GM19455 (cell line): ENCODE data around the gene ULK1.
"Not testable (repeated sequence)": the region's sequence is repeated elsewhere in the genome, so short reads cannot be mapped to it uniquely, and the experiment has no call there.

Source experiments
- ATAC-seq: cut with Tn5 transposase; IDR thresholded peaks from one replicate; pipeline ENCODE4 v1.9.1; 2021; ENCODE audit not compliant: unreplicated experiment

The ULK1 gene

DNA sequence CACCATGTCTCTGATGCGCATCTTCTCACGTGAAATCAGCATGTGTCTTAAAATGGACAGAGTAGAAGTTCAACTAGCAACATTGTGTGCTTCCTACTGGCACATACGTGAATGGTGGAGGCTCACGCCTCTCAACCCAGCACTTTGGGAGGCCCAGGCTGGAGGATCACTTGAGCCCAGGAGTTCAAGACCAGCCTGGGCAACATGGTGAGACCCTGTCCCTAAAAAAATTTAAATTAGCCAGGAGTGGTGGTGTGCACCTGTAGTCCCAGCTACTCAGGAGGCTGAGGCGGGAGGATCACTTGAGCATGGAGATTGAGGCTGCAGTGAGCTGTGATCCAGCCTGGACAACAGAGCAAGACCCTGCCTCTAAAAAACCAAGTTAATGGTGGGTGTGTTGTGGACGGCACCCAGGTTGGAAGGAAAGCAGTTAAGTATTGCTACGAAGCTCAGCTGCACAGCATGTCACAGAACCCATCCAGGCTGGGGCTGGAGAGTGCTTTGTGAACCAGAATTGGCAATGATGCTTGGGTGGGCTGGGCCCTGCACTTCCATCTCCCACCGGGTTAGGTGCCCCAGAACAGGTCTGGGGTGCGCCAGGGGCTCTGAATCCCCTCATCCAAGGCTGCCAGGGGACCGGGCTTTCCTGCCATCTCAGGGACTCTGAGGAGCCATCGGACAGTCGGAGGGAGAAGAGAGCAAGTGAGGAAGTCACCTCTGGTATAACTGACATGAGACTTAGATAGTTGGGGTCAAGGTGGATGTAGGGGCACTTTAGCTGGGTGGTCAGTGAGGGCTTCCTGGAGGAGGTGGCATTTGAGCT lies 33.0 kb upstream of the ULK1 start:
- ATAC-seq, result no peak

GRCh38 chr12:131862084-131862441 lies 32.4 kb upstream of the ULK1 start:
- no peak for ATAC-seq

GRCh38 chr12:131862600-131862993 lies 31.8 kb upstream of the ULK1 start:
- no peak for ATAC-seq

- ATAC-seq, result no peak
Measured at GRCh38 chr12:131862994-131863710, 31.3 kb upstream of the ULK1 start.

DNA sequence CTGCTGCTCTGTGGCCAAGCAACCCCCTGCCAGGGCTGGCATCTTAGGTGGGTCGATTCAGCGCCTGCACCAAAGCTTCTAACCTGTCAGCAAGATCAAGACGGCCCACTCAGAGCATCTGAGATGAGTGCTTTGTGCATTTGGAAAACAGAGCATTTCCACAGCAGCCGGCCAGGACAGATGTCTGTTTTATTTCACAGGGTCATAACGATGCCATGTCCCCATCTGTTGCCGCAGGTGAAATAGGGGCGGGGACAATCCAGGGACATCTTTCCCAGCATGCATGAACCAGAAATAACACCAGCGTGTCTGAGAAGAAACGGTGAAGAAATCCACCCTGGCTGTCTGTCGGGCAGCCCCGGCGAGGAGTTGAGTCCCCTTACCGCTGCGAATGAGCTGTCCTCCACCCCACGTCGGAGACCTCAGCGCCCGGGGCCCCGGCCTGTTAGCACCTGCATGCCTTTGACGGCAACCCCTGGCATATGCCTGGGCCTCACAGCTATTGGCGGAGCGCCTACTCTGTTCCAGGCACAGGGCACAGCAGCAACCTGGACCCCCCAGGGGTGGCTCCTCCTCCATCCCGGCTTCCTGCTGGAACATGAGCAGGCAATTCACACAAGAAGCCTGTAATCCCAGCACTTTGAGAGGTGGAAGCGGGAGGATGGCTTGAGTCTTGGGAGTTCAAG lies 30.6 kb upstream of the ULK1 start:
- no peak for ATAC-seq

- no peak for ATAC-seq
Measured at GRCh38 chr12:131864469-131864868, 30.0 kb upstream of the ULK1 start.

- ATAC-seq, result no peak
Measured at GRCh38 chr12:131865180-131865875, 29.1 kb upstream of the ULK1 start.

- ATAC-seq, result no peak
Measured at GRCh38 chr12:131867471-131867870, 27.0 kb upstream of the ULK1 start.

- ATAC-seq, result no peak
Measured at GRCh38 chr12:131867891-131868675, 26.3 kb upstream of the ULK1 start.

DNA sequence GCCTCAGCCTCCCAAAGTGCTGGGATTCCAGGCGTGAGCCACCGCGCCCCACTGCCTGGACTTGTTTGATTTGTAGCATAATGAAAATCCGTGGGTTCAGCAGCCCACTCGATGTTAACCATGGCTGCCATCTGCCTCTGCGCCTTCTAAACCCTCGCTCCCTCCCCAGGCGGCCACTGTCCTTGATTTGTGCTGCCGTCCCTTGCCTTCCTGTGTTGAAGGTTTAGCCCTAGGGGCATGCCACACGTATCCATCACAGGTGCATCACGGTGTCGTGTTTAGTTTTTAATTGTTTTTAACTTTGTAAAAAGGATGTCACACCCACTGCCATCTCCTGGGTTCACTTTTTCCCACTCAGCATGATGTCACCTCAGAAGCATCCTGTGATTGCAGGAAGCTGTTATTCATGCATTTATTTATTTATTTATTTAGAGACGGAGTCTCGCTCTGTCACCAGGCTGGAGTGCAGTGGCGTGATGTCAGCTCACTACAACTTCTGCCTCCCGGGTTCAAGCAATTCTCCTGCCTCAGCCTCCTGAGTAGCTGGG lies 24.5 kb upstream of the ULK1 start:
- no peak for ATAC-seq

DNA sequence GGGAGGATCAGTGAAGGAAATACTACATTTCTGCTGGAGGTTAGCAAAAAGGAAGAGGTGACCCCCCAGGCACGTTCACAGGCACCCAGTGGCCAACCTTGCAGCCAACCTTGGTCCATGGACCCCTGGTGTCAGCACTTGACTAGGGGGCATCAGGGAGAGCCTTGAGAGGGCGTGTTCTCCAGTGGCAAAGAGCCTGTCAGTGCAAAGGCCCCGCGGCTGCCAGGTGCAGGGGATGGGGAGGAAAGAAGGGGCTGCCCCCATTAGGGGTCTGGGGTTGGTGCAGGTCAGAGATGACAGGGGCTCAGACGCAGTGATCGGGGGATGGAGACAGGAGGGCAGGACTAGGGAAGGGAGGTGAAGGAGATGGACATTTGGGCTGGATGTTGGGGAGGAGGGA lies 22.7 kb upstream of the ULK1 start:
- no peak for ATAC-seq

DNA sequence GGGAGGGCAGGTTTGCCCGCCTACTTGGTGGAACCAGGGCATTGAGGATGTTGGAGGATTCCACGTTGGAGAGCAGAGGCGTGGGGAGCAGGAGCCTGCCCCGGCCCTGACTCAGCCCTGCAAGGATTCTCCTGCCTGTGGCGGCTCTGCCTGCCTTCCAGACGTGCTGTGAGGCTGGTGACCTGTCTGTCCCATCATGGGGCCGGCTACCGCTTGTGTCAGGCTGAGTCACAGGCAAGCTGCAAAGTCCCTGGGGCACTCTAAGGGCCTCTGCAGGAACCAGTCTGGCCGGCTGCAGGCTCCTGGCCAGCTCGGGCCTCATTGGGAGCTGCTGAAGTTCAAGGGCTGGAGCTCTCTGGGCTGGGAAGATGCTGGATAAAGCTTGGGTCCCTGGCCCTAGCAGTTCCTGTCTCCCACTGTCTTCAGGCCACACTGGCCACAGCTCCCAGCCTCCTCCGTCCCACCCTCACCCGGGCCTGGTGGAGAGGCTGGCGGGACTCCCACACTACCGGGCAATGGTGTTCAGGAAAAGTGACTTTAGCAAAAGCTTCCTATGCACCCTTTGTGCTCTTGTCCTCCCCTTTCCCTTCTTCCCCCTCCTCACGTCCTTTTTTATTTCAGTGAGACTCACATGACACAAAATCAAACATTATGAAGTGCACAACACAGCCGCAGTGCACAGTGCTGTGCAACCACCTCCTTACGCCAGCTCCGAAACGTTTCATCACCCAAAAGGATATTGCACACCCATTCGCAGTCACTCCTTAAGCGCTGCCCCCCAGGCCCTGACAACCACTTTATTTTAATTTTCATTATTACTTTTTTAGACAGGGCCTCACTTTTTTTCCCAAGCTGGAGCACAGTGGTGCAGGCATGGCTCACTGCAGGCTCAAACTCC lies 22.0 kb upstream of the ULK1 start:
- no peak for ATAC-seq

DNA sequence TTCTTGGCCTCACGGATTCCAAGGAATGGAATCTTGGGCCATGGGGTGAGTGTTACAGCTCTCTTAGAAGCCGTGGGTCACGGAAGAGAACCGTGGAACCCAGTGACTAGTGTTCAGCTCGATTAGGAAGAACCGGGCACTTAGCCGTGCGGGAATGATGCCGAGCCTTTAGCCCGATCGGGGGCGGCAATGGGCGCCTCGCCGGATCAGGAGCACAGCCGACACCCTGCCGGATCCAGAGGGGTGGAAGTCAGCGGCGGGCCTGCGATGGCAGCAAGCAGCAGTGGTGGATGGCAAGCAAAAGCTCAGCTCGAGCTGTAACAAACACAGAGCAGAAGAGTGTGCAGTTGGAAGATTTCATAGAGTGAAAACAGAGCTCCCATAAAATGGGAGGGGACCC lies 21.1 kb upstream of the ULK1 start:
- ATAC-seq, result no peak

GRCh38 chr12:131874972-131875371 lies 19.4 kb upstream of the ULK1 start:
- not testable (repeated sequence) for ATAC-seq

GRCh38 chr12:131877216-131877615 lies 17.2 kb upstream of the ULK1 start:
- not testable (repeated sequence) for ATAC-seq

DNA sequence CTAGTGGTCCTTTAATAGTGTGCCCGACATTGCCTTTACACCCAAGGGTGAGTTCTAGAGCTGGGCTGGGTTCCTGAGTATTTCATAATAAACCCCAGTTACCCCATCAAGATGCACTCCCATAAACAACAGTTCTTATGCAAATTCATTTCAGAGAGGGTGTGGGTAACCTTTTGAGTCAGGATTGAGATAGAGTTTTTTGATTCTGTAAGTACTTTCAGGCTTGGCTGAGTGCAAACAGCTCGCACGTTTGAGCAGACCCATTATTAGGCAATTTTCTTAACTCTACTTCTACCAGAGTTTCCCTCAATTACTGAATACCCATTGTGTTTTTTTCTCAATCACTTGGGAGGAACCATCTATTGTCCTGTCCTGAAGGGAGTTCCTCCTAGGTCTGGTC lies 16.0 kb upstream of the ULK1 start:
- ATAC-seq, result not testable (repeated sequence)

DNA sequence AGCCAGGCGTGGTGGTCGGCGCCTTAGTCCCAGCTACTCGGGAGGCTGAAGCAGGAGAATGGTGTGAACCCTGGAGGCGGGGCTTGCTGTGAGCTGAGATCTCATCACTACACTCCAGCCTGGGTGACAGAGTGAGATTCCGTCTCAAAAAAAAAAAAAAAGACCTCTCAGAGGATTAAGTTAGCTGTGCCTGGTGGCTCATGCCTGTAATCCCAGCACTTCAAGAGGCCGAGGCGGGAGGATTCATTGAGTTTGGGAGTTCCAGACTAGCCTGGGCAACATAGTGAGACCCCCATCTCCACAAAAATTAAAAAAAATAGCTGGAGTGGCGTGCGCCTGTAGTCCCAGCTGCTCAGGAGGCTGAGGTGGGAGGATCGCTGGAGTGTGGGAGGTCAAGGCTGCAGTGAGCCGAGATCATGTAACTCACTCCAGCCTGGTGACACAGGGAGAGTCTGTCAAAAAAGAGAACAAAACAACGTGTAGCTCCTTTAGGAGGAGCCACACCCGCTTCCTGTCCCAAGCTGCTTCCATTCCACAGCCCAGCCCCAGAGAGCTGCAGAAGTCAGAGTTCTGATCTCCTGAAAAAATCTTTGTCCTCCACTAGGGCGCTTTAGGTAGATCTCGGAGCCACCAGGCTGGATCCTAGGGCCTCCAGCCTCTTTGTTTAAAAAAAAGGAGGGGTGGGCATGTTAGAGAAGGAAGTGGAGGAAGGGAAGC lies 11.5 kb upstream of the ULK1 start:
- no peak for ATAC-seq

- ATAC-seq, result no peak
Measured at GRCh38 chr12:131883521-131883900, 10.9 kb upstream of the ULK1 start.

DNA sequence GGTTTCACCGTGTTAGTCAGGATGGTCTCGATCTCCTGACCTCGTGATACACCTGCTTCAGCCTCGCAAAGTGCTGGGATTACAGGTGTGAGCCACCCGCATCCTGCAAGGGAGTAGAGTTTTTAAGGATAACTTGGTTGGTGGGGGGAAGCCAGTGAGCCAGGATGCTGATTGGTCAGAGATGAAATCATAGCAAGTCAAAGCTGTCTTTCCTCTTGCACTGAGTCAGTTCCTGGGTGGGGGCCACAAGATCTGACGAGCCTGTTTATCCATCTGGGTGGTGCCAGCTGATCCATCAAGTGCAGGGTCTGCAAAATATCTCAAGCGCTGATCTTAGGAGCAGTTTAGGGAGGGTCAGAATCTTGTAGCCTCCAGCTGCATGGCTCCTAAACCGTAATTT lies 9.3 kb upstream of the ULK1 start:
- ATAC-seq, result not testable (repeated sequence)
